ENCODE measurements around the gene ZNF12. TPM values are rescaled to one million over a fixed set of nuclear protein-coding genes. Genes with fewer than 3 reads are reported as not detected.

The ZNF12 gene
- polyA plus RNA-seq, 1 of the 3 experiments (the other 2 are of a cell fraction), result 9.5 TPM

DNA sequence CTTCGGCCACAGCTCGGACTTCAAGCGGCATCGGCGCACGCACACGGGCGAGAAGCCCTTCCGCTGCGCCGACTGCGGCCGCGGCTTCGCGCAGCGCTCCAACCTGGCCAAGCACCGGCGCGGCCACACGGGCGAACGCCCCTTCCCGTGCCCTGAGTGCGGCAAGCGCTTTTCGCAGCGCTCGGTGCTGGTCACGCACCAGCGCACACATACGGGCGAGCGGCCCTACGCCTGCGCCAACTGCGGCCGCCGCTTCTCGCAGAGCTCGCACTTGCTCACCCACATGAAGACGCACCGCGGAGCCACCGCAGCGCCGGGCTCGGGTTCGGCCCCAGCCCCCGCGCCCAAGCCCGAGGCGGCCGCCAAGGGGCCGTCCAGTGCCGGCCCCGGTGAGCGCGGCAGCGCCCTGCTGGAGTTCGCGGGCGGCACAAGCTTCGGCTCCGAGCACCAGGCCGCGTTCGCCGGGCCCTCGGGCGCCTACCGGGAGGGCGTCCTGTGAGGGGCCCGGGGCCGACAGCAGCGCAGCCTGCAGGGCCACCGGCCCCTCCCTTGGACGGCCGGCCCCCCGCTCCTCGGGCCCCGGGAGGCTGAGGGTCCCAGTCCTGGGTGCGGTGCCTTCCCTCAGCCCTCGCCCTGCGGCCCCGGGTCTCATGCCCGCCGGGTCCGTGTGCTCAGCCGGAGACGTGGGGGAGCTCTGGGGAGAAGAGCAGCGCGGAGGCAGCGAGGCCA is 52.5 kb downstream of the ZNF12 start:
- Histone ChIP-seq H3K36me3 (replicated peaks in 1 of 2; ENCODE audit: control insufficient read depth in 1 of 2, insufficient read depth in 2 of 2, low read length in 1 of 2) (peaks cover 39 to 54% of the 10 kb centered on the region in 2 experiments), H3K9ac (no peak overlapping the region), H3K27ac (ENCODE audit: low read depth in 2 of 2, low read length in 1 of 2) (no peak overlapping the region), H2AFZ (ENCODE audit: low read depth) (no peak overlapping the region), H3K4me2 (no peak overlapping the region), H3K79me2 (ENCODE audit: insufficient read depth) (no peaks in the 10 kb centered on the region), H3K9me3 (no peaks in the 10 kb centered on the region), H3K4me1 (ENCODE audit: control insufficient read depth in 1 of 2, insufficient read depth in 2 of 2, low read depth in 1 of 2, low read length in 1 of 2) (peaks cover 0 to 7% of the 10 kb centered on the region in 2 experiments; a peak in 1 of 4 replicates), H3F3A (replicated peaks; ENCODE audit: insufficient read depth) (peaks cover 11% of the 10 kb centered on the region), H3K27me3 (ENCODE audit: insufficient read depth) (no peaks in the 10 kb centered on the region), H3K4me3 (ENCODE audit: low read depth in 2 of 2, low read length in 1 of 2) (no peak overlapping the region; a peak in 1 of 4 replicates), H4K20me1 (ENCODE audit: insufficient read depth) (no peaks in the 10 kb centered on the region), H3K9me2 (no peaks in the 10 kb centered on the region)
- ChIA-PET POLR2A (no interaction called here), CTCF (no interaction called here)
- TF ChIP-seq RXRA (IDR thresholded peaks at IDR 0.05; ENCODE audit: borderline replicate concordance, low read depth), result no peak
- no peak for TF ChIP-seq CHD2 (IDR thresholded peaks at IDR 0.05; ENCODE audit: low read length, partially characterized antibody)
- no peak for TF ChIP-seq YY1 (IDR thresholded peaks at IDR 0.05; ENCODE audit: low read depth)
- no peak for DNase-seq
- WGBS (ENCODE audit: low lambda C conversion rate), result 97% methylated on average over 80 of the region's 94 CpGs

DNA sequence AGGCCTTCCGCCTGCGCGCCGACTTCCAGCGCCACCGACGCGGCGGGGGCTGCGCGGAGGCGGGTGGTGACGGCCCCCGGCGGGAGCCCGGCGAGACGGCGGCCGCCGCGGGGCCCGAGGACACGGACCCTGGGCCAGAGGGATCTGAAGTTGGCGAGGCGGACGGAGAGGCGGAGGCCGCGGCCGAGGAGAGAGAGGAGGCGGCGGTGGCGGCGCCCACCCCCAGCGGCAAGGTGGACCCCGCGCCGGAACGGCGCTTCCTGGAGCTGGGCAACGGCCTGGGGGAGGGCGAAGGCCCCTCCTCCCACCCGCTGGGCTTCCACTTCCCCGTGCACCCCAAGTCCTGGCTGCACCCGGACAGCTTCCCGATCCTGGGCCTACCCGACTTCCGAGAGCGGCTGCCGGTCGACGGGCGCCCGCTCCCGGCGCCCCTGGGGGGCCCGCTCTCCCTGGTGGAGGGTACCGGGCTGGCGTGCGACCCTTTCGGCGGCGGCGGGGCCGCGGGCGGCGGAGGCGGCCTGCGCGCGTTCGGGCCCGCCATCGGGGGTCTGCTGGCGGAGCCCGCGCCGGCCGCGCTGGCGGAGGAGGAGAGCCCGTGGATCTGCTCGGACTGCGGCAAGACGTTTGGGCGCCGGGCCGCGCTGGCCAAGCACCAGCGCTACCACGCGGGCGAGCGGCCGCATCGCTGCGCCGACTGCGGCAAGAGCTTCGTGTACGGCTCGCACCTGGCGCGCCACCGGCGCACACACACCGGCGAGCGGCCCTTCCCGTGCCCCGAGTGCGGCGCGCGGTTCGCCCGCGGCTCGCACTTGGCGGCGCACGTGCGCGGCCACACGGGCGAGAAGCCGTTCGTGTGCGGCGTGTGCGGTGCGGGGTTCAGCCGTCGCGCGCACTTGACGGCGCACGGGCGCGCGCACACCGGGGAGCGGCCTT is 53.4 kb downstream of the ZNF12 start:
- Histone ChIP-seq H3K9me3 (no peaks in the 10 kb centered on the region), H3F3A (replicated peaks; ENCODE audit: insufficient read depth) (peaks cover 11% of the 10 kb centered on the region), H3K27me3 (ENCODE audit: insufficient read depth) (no peaks in the 10 kb centered on the region), H3K27ac (ENCODE audit: low read depth in 2 of 2, low read length in 1 of 2) (no peak overlapping the region), H3K4me2 (no peak overlapping the region), H2AFZ (ENCODE audit: low read depth) (no peak overlapping the region), H4K20me1 (ENCODE audit: insufficient read depth) (no peaks in the 10 kb centered on the region), H3K4me1 (ENCODE audit: control insufficient read depth in 1 of 2, insufficient read depth in 2 of 2, low read depth in 1 of 2, low read length in 1 of 2) (no peaks in the 10 kb centered on the region), H3K9me2 (no peaks in the 10 kb centered on the region), H3K4me3 (ENCODE audit: low read depth in 2 of 2, low read length in 1 of 2) (no peak overlapping the region; a peak in 1 of 4 replicates), H3K9ac (no peak overlapping the region), H3K36me3 (replicated peaks in 1 of 2; ENCODE audit: control insufficient read depth in 1 of 2, insufficient read depth in 2 of 2, low read length in 1 of 2) (peaks cover 39 to 64% of the 10 kb centered on the region in 2 experiments), H3K79me2 (ENCODE audit: insufficient read depth) (no peaks in the 10 kb centered on the region)
- 98% methylated on average over 133 of the region's 146 CpGs for WGBS (ENCODE audit: low lambda C conversion rate)
- CTCF ChIA-PET, result interaction anchor here (0.6 kb wide), 1 partner anchor 64 kb away, joined by 3 read pairs; no protein-coding TSS in a partner anchor
- DNase-seq, result peak; percentile 48
- POLR2A ChIA-PET, result no interaction called here
- TF ChIP-seq SMC3 (IDR thresholded peaks at IDR 0.05; ENCODE audit: low read depth, low read length) (no peak), FOXJ3 (CRISPR knock-in tag; IDR thresholded peaks at IDR 0.05) (no peak), NFIC (IDR thresholded peaks at IDR 0.05; ENCODE audit: borderline replicate concordance) (no peak), GABPA (IDR thresholded peaks at IDR 0.05; ENCODE audit: low read depth) (no peak), RAD21 (IDR thresholded peaks at IDR 0.05; ENCODE audit: low read length) (no peak), FOSL2 (IDR thresholded peaks at IDR 0.05; ENCODE audit: borderline replicate concordance, low read depth) (no peak), FOXM1 (IDR thresholded peaks at IDR 0.05; ENCODE audit: low read depth) (no peak)
- TF ChIP-seq, protein P1, sequence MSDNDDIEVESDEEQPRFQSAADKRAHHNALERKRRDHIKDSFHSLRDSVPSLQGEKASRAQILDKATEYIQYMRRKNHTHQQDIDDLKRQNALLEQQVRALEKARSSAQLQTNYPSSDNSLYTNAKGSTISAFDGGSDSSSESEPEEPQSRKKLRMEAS (IDR thresholded peaks at IDR 0.05; ENCODE audit: low read depth), result no peak
- TF ChIP-seq, protein P2, sequence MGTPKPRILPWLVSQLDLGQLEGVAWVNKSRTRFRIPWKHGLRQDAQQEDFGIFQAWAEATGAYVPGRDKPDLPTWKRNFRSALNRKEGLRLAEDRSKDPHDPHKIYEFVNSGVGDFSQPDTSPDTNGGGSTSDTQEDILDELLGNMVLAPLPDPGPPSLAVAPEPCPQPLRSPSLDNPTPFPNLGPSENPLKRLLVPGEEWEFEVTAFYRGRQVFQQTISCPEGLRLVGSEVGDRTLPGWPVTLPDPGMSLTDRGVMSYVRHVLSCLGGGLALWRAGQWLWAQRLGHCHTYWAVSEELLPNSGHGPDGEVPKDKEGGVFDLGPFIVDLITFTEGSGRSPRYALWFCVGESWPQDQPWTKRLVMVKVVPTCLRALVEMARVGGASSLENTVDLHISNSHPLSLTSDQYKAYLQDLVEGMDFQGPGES (IDR thresholded peaks at IDR 0.05; ENCODE audit: low read depth, low read length), result no peak
- TF ChIP-seq, protein P3, sequence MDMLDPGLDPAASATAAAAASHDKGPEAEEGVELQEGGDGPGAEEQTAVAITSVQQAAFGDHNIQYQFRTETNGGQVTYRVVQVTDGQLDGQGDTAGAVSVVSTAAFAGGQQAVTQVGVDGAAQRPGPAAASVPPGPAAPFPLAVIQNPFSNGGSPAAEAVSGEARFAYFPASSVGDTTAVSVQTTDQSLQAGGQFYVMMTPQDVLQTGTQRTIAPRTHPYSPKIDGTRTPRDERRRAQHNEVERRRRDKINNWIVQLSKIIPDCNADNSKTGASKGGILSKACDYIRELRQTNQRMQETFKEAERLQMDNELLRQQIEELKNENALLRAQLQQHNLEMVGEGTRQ (IDR thresholded peaks at IDR 0.05; ENCODE audit: borderline replicate concordance, low read depth, low read length), result no peak
- TF ChIP-seq, protein P4, sequence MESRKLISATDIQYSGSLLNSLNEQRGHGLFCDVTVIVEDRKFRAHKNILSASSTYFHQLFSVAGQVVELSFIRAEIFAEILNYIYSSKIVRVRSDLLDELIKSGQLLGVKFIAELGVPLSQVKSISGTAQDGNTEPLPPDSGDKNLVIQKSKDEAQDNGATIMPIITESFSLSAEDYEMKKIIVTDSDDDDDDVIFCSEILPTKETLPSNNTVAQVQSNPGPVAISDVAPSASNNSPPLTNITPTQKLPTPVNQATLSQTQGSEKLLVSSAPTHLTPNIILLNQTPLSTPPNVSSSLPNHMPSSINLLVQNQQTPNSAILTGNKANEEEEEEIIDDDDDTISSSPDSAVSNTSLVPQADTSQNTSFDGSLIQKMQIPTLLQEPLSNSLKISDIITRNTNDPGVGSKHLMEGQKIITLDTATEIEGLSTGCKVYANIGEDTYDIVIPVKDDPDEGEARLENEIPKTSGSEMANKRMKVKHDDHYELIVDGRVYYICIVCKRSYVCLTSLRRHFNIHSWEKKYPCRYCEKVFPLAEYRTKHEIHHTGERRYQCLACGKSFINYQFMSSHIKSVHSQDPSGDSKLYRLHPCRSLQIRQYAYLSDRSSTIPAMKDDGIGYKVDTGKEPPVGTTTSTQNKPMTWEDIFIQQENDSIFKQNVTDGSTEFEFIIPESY (IDR thresholded peaks at IDR 0.05; ENCODE audit: borderline replicate concordance, low read depth), result no peak
- TF ChIP-seq, protein P5, sequence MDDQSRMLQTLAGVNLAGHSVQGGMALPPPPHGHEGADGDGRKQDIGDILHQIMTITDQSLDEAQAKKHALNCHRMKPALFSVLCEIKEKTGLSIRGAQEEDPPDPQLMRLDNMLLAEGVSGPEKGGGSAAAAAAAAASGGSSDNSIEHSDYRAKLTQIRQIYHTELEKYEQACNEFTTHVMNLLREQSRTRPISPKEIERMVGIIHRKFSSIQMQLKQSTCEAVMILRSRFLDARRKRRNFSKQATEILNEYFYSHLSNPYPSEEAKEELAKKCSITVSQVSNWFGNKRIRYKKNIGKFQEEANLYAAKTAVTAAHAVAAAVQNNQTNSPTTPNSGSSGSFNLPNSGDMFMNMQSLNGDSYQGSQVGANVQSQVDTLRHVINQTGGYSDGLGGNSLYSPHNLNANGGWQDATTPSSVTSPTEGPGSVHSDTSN (IDR thresholded peaks at IDR 0.05), result no peak
- TF ChIP-seq, protein P6, sequence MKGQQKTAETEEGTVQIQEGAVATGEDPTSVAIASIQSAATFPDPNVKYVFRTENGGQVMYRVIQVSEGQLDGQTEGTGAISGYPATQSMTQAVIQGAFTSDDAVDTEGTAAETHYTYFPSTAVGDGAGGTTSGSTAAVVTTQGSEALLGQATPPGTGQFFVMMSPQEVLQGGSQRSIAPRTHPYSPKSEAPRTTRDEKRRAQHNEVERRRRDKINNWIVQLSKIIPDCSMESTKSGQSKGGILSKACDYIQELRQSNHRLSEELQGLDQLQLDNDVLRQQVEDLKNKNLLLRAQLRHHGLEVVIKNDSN (IDR thresholded peaks at IDR 0.05; ENCODE audit: borderline replicate concordance, low read depth), result no peak
